ENCODE measurements around the gene TMEM74B.
A peak's percentile ranks its signal among the peaks of the same experiment; 100 is the strongest.

Gene TMEM74B

DNA sequence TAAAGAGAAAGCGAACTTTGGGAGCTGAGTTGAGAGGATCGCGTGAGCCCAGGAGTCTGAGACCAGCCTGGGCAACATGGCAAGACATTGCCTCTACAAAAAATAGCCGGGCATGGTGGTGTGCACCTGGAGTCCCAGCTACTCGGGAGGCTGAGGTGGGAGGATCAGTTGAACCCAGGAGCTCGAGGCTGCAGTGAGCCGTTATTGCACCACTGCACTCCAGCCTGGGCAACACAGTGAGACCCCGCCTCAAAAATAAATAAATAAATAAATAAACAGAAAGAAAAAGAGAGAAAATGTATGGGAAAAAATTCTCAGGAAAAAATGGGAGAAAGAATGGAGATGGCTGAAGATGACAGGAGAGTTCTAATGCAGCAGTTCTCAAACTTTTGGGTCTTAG, 21.0 kb upstream of the TMEM74B start:
- no peak for DNase-seq (ENCODE audit: low read depth)

DNA sequence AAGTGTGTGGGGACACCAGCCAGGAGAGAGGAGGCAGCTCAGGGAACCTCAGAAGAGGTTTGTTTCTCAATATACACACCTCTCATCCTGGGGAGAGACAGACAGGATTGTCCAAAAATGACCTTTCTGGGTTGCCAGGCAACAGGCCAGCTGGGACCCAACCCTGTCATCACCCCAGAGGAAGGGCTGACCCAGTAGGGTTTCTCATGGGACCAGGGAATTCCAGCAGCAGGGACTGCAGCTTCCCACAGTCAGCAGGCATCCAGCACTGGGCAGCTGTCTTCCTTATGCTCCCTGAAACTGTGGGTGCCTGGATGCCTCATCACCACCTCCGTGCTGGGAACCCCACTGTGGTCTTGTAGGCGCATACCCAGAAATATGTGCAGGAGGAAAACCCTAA, 19.8 kb upstream of the TMEM74B start:
- DNase-seq (ENCODE audit: low read depth), result no peak

DNA sequence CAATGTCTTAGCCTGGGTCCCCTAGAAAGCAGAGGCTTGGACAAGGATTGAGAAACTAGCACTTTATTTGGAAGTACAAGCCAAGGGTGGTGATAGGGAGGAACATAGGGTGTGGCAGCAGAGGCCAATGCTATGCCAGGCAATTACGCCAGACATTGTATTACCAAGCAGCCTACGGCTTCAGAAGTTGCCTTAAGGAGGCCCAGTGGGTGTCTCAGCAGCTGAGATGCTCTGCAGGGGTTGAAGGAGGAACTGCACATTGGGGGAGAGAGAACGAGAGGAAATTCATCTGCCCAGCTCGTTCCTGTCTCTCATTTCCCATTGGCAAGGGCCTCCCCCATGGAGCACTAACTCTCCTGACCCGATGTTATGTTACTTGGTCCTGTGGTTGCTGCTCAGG, 19.3 kb upstream of the TMEM74B start:
- DNase-seq (ENCODE audit: low read depth), result no peak

DNA sequence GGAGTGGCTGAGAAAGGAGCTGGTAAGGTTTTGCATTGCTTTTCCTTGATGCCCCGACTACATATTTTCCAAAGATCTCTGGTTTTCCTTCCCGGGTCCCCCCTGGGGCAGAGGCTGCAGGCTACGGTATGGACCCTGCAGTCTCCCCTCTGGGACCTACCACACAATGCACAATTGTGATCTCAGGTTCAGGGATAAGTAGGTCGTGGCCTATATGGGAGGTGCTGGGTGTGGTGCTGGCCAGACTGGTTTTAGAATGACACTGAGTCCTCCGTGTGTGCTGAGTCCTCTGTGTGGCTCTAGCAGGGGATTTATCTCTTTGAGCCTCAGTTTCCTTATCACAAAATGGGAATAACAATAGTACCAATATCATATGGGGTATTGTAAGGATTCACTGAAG, 18.8 kb upstream of the TMEM74B start:
- DNase-seq (ENCODE audit: low read depth), result no peak

DNA sequence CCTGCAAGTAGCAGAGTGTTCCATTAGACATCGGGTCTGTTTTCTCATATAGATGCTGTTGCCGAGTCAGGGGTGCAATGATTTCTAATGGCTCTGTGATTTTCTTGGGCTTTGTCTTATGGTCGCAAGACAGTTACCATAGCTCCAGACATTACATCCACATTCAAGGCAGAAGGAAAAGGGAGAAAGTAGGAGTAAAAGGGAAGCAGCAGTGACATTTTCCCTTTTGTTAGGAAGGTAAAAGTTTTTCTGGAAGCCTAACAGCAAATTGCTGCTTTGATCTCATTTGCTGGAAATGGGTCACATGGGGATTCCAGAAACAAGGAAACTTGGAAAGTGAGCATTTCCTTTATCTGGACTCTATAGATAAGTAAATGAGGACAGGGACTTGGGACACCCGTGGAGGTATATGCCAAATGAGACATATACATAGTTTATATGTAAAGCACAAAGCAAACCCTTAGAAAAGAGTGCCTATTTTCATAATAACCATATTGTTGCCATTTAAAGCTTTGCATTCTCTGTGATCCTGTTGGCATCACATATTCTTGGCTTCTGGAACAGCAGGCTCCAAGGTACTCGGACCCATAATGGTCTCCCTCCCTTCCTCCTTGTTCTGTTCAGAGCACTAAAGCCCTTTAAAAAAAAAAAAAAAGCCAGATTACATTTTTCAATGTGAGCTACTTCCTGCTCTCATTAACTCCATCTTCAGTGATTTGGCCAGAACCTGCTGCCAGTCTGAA, 18.2 kb upstream of the TMEM74B start, which contains the start of gene C20orf202:
C20orf202 (plus strand) TSS at position 693 of the 743 bp plus-strand sequence. CDS start 132 bp downstream, outside the sequence.
- DNase-seq (ENCODE audit: low read depth), result no peak

DNA sequence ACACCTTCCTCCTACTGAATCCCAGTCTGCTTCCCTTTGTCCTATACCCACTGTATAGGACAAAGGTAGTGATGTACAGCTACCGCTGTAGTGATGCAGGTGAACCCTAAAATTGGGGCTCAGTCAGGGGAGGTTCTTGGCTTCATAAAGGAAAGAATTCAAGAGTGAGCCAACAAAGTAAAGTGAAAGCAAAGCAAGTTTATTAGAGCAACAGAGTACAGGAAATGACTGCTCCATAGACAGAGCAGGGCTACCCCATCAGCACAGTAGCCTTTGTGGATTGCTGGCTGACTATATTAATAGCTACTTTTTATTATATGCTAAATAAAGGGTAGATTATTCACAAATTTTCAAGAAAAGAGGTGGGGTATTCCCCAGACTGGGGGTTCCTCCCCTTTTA, 15.2 kb upstream of the TMEM74B start:
- no peak for DNase-seq (ENCODE audit: low read depth)

DNA sequence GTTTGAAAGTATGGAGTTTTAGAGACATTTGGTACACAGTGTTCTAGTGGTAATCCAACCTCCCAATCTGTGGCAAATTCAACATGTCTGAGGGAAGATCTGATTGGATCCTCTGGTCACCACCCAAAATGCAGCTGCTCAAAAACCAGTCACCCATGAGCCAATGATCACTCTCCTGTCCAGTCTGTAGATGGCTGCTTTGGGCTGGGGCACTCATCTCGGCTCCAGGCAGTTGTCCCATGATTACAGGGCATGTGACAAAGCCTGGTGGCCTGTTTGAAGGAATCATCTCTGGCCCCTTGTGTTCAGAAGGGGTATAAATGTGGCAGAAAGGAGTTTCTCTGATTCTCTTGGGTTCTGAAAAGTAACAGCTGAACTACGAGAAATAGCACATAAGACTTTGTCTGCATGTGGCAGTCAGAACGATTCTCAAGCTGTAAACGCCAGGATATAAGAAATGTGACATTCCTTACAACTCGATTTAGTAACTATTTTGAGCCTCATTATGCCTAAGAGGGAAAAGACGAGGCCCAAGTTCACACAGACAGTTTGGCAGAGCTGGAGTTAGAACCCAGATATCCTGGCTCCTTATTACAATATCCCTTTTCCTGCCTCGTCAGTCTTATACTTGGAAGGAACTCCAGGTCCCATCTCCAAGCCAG, 14.6 kb upstream of the TMEM74B start:
- DNase-seq (ENCODE audit: low read depth), result no peak

DNA sequence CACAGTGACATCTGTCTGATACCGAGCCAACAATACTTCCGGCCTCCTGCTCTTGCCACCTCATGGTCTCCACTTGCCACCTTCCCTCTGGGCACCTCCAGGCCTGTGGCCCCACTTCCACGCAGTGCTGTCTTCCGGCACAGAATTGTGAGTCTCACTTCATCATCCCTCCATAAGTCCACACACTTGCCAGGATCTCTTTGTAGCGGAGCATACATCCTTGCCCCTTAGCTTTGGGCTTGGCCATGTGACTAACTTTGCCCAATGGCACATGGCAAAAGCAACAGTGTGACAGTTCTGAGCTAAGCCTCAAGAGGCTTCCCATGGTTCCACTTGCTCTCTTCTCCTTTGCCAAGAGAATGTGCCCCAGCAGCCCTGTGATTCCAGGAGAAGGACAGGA, 14.0 kb upstream of the TMEM74B start:
- no peak for DNase-seq (ENCODE audit: low read depth)

DNA sequence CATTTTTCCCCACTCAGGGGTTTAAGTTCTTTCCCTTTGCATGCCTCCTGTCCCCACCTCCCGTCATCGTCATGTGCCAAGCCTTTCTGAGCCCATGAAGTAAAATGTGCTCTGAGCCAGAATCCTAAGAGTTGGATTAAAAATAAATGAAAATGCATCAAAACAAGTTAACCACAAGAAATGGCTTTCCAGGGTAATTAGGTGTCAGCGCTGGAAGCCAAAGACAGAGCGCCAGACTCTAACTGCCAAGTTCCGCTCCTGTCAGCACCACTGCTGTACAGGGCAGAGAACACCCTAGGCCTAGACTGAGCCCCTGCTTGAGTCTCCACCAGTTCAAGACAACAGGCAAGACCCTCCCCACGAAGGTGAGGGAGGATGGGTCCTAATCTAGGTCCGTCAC, 13.0 kb upstream of the TMEM74B start:
- no peak for DNase-seq (ENCODE audit: low read depth)

DNA sequence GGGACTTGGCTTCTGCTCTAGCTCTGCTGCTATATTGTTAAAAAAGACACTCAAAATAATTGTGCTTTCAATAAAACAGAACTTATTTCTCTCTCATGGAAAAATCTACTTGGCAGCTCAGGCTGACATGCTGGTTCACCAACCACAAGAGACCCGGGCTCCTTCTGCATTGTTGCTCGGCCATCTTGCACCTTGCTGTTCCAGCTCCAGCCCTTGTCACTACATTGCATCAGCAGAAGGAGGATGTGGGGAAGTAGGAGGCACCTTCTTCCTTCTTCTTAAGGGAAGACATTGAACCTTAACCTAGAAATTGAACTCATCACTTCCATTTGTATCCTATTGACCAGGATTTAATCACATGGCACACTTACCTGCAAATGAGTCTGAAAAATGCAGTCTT, 11.9 kb upstream of the TMEM74B start:
- DNase-seq (ENCODE audit: low read depth), result no peak

DNA sequence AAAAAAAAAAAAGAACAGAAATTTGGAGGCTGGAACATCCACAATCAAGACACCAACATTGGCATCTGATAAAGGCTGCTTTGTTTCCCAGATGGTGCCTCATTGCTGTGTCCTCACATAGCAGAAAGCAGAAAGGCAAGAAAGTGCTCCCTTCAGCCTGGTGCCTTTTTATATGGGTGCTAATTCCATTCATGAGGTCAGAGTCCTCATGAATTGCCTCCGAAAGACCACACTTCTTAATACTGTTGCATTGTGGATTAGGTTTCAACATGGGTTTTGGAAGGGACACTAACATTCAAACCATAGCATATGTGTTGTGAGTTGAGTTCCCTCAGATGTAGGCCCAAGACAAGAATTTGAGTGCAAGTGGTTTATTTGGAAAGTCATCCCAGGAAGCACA, 10.4 kb upstream of the TMEM74B start:
- DNase-seq (ENCODE audit: low read depth), result no peak

DNA sequence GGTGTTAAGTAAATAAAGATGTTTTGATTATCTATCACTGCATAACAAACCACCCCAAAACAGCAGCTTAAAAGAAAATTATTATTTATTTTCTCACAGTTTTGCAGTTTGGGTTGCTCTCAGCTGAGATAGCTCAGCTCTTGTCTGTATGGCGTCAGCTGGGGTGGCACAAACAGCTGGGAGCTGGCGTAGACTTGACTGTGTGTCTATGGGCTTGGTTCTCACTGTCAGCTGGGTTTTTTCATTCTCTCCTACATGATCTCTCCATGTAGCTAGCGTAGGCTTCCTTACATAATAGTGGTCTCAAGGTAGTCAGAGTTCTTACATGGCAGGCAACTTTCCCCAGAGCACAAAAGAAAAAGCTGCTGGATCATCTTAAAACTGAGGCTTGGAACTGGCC, 6.5 kb upstream of the TMEM74B start:
- DNase-seq (ENCODE audit: low read depth), result no peak

DNA sequence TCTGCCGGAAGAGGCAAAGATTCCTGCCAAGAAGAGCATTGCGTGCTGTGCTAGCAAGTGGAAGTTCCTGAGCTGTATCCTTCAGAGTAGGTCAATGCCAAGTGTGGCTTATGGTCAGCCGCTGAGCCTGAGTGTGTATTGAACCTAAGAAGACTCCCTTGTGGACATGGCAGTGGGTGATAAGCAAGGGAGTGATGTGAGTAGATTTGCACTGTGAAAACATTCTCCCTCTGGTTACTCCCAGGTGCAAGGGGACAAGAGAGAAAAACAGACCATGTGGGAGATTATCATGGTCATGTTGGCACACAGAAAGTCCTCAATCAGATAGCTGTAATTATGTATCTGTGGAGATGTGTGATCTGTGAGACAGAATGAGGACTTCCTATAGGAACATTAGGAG, 6.1 kb upstream of the TMEM74B start:
- no peak for DNase-seq (ENCODE audit: low read depth)

DNA sequence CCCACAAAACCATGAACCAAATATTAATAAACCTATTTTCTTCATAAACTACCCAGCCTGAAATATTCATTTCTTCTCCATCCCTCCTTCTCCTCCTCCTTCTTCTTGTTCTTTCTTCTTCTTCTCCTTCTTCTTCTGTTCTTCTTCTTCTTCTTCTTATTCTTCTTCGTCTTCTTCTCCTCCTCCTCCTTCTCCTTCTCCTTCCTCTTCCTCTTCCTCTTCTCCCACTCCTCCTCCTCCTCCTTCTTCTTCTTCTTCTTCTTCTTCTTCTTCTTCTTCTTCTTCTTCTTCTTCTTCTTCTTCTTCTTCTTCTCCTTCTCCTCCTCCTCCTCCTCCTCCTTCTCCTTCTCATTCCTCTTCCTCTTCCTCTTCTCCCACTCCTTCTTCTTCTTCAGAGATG, 5.0 kb upstream of the TMEM74B start:
- no peak for DNase-seq (ENCODE audit: low read depth)

DNA sequence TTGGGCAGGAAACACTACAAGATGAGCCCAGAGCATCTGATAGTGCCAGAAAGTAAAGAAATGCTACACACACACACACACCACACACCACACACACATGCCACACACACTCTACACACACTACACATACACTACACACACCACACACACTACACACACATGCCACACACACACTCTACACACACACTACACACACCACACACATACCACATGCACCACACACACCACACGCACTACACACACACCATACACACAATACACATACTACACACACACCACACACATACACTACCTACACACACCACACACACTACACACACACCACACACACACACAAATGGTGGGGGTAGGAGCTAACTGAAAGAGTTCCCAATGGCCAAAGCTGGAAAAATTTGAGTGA, 3.6 kb upstream of the TMEM74B start:
- no peak for DNase-seq (ENCODE audit: low read depth)

DNA sequence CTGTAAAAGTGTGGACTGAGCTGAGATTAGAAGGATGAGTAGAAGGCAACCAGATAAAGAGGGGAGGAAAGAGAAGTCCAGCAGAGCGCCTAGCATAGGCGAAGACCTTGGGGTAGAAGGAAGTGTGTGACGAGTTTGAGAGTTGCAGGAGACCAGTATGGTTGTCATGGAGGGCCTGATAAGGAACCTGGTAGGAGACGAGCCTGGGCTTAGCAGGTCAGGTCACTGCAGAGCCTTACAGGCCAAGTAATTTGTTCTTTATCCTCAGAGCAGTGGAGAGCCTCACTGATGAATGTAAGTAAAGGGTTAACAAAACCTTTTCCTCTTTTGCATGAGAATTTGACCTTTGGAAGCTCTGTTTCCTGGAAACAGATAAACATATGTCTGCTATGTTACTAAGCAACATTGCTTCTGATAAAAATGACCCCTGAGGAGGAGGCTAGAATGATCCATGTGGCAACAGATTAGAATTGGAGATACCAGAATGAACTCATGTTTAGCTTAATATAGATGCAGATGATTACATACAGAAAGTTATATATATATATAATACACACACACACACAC, 2.9 kb upstream of the TMEM74B start:
- no peak for DNase-seq (ENCODE audit: low read depth)

DNA sequence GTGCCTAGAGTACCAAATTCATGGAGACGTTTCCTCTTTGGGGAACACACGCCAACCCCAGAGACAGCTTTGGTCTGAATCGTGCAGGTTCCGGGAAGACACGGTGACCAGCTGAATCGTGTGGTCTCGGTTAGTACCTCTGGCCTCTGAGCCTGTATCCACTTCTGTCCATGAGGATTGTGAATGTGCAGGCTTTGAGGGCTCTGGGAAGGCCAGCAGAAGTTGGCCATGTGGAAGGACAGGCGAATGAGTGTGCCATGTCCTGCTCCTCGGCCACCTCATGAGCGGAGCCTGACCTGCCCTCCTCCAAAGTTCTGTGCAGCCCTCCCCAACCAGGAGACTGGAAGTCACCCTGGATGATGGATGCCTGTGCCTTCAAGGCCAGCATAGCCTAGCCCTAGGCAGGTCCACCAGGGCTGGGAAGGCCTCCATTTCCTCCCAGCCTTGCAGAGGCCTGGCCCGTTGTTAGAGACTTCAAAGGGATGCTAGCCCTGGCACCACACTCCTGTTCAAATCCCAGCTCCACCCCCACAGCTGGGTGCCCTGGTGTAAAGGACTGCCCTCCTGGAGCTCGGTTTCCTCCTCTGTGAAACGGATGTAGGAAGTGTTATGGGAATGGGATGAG, 1.7 kb upstream of the TMEM74B start:
- DNase-seq (ENCODE audit: low read depth), result no peak

DNA sequence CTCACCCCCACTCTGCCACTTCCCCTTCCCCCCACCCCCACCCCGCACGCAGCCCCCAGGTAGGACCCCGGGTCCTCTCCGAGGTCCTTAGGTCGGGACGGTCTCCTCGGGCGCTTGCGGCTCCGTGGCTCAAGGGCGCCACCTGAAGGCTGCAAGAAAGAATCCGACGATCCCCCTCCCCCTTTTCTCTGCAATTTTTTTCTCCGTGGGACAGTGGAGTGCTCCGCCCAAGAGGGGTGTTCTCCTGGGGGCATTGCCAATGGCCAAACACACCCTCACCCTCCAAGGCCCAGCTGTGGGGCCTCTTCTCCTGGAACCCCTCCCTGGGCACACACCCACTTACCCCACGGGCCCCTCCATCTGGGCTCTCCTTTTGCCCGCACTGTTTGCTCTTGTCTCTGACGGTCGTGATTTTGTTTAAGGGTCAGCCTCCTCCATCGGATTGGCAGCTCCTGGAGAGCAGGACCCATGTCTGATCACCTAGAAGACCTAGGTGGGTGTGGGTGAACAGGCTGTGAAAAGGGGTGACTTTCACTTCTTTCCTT, 1.1 kb upstream of the TMEM74B start:
- DNase-seq (ENCODE audit: low read depth), result peak; percentile 27

DNA sequence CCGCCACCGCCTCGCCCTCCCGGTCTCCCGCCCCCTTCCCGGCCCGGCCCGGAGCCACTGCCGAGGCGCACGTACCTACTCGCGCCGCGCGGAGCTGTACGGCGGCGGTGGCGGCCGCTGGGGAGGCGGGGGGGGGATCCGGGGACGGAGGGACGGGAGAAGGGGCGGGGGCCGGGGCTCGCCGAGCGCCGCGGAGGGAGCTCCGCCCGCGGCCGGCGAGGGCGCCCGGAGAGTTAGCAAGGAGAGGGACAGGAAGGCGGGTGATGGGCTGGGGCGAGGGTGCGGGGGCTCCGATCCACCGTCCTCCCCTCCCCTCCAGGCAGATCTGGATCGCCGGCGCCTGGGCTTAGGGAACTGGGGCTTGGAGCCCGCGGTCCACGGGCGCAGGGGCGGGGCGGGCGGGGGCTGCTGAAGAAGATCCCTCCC, 548 bp upstream of the TMEM74B start:
- DNase-seq (ENCODE audit: low read depth), result no peak

DNA sequence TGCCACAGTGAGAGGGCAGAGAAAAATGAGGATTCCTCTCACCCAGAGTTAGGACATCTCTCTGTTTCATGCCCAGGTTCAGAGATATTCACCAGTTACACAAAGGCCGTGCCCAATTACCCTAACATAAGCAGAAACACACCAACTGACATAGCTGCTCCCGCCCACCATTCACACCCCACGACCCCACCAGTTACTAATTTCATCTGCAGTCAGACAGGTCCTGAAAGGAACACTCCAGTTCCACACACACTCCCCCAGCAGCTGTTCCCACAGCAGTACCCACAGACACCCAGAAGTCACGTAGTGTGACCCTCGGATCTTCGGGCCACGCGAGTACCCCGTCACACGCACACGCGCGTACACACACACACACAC, 532 bp downstream of the TMEM74B start:
- no peak for DNase-seq (ENCODE audit: low read depth)

DNA sequence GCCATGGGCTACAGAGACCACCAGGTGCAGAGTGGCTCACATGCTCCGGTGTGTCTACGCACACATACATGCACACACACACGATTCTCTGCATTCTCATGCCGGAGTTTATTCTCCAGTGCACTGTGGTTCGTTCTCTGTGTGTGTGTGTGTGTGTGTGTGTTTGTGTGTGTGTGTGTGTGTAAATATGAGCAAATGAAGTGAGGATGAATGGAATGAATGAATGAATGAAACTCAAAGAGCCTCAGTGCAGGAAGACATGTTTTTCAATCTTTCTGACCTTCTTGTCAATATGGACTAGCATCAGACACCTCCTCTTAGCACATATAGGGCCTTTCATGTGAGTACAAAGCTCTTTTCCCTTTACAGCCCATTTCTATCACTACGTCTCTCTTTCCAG, 1.6 kb downstream of the TMEM74B start:
- no peak for DNase-seq (ENCODE audit: low read depth)

DNA sequence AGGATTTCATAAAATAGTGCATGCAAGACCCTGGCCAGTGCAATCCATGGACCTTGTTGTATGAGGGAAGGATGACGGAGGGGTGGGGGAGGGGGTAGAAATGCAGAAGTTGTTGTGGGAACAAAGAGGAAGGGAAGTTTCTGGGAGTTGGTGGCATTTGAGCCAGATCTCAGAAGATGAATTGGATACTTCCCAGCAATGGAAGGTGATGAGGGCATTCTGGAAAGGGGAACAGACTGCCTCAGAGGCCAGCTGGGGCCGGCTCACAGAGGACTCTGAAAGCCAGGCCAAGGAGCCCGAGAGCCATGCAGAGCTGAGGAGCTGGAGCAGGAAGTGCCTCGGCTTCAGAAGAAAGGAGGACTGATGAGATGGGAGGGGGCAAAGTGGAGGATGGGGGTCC, 2.7 kb downstream of the TMEM74B start:
- DNase-seq (ENCODE audit: low read depth), result no peak

DNA sequence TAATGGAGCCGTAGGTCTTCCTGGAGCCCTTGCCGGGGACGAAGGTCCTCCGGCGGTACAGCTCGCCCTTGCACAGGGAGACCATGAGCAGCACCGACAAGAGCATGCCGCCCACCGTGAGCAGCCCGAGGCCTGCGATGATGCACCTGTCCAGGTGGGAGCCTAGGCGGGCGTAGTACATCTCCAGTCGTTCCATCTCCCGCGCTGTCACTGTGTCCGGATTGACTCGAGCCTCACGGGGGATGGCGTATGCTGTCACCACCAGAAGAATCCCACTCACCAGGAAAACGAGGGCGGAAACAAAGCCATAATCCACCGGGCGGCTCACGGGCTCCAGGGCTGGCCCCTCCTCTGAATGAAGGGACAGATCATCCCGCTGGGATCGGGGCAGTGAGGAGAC, 3.8 kb downstream of the TMEM74B start:
- no peak for DNase-seq (ENCODE audit: low read depth)
